Measurements from ENCODE around the gene USP4.
A peak's percentile ranks its signal among the peaks of the same experiment; 100 is the strongest.

Gene USP4, protein sequence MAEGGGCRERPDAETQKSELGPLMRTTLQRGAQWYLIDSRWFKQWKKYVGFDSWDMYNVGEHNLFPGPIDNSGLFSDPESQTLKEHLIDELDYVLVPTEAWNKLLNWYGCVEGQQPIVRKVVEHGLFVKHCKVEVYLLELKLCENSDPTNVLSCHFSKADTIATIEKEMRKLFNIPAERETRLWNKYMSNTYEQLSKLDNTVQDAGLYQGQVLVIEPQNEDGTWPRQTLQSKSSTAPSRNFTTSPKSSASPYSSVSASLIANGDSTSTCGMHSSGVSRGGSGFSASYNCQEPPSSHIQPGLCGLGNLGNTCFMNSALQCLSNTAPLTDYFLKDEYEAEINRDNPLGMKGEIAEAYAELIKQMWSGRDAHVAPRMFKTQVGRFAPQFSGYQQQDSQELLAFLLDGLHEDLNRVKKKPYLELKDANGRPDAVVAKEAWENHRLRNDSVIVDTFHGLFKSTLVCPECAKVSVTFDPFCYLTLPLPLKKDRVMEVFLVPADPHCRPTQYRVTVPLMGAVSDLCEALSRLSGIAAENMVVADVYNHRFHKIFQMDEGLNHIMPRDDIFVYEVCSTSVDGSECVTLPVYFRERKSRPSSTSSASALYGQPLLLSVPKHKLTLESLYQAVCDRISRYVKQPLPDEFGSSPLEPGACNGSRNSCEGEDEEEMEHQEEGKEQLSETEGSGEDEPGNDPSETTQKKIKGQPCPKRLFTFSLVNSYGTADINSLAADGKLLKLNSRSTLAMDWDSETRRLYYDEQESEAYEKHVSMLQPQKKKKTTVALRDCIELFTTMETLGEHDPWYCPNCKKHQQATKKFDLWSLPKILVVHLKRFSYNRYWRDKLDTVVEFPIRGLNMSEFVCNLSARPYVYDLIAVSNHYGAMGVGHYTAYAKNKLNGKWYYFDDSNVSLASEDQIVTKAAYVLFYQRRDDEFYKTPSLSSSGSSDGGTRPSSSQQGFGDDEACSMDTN

DNA sequence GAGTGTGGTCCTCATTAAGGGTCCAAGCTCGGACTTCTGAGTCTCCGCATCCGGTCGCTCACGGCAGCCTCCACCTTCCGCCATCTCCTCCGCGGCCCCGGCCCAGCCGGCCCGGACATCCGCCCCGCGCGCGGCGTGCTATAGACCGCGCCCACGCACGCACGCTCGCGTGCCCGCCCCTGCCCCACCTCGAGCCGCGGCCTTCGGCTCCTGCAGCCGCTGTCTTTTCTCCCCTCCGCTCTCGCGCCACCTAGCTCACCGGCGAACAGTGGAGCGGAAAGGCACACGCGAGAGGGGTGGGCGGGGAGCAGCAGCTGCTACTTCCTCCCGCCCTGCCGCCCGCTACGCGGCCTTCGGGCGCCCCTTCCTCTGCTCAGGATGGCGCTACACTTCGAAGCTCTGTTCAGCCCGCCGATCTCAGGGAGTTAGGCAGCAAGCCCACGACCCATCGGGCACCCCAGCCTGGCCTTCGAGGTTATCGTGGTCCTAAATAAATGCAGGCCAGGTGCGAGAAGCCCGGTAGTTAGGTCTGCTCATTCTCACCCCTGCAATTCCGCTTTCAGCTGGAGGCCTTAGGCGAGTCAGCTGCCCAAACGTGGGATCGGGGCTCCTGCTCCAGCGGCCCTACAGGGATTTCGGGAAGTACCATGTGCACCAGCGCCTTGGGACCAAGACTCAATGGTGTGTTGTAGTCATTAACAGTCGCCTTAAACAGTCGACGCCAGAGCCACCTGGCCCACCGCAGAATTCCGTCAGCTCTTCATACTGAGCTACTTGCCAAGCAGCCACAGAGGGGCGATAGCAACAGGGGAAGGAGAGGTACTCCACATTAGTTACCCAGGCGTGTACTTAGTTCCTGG is at the start of gene USP4:
Gene USP4 (minus strand): TSS at position 113 of the 860 bp plus-strand sequence. CDS start 29 bp downstream, at position 84.
- DNase-seq = peak; percentile 91

GRCh38 chr3:49389297-49389696 is 49.4 kb upstream of the USP4 start:
- DNase-seq = no peak

GRCh38 chr3:49388289-49388820 is 48.5 kb upstream of the USP4 start:
- DNase-seq = no peak

DNA sequence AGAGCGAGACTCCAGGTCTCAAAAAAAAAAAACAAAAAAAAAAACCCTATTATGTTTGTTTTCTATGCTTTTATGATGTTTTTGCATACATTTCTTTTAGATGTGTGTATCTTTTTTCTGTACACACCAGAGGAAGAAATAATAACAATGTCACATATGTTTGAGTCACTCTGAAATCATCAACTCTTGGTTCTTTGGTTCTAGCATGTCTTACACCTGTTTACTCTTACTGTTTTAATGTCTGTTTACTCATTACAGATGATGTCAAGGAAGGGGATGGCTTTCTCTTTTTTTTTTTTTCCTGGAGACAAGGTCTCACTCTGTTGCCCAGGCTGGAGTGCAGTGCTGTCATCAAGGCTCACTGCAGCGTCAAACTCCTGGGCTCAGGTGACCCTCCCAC is 47.9 kb upstream of the USP4 start:
- no peak for DNase-seq

DNA sequence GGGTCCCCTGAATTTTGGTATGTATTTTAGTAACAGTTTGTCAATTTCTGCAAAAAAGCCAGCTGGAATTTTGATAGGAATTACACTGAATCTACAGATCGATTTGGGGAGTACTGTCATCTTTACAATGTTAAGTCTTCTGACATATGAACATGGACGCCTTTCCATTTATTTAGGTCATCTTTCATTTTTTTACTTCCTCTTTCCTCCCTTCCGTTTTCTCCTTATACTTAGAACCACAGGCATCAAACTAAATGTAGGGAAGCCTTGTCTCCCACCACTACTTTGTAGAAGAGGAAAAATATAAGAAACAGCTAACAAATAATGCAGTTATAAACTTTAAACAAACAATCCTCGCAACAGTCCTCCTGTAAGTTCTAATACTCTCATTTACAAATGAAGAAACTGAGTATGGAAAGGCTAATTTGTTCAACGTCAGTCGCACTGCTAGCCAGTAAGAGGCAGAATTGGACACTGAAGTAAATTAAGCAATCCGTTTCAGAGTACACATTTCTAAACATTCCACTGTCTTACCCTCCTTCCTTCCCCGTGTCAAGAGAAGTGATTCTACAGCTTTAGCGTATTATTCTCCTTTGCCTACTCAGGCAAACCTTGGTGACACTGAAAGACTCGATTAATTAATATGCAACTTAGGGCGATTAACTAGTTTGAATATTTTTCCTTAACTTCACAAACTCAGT is 46.4 kb upstream of the USP4 start:
- DNase-seq = no peak

GRCh38 chr3:49385617-49386016 is 45.8 kb upstream of the USP4 start:
- no peak for DNase-seq

DNA sequence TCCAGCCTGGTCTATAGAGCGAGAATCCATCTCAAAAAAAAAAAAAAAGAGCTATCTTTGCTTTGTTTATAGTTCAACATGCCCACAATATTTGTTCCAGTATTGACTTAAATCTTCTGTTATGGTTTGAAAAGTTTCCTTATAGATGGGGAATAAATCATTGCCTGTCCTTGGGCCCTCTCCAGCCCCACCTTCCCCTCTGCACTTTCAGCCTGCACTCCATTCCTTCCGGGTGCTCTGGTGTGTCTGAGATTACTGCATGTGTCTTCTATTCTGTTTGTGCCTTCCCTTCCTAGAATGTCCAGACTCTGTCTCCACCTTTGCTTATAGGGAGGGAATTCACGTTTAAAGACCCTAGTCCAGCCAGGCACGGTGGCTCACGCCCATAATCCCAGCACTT is 43.5 kb upstream of the USP4 start:
- no peak for DNase-seq

- DNase-seq = no peak
These were observed 38.5 kb upstream of the USP4 start for GRCh38 chr3:49378249-49378895.

DNA sequence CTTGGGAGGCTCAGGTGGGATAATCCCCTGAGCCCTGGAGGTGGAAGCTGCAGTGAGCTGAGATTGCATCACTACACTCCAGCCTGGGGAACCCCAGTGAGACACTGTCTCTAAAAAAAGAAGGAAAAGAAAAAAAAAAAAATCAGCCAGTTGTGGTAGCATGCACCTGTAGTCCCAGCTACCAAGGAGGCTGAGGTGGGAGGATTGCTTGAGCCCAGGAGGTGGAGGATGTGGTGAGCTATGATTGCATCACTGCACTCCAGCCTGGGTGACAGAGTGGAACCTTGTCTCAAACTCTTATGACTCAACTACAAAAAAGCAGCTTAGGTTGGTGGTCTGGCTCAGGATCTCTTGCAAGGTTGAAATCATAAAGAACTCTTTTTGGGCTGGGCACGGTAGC is 37.6 kb upstream of the USP4 start:
- DNase-seq = peak; percentile 16

DNA sequence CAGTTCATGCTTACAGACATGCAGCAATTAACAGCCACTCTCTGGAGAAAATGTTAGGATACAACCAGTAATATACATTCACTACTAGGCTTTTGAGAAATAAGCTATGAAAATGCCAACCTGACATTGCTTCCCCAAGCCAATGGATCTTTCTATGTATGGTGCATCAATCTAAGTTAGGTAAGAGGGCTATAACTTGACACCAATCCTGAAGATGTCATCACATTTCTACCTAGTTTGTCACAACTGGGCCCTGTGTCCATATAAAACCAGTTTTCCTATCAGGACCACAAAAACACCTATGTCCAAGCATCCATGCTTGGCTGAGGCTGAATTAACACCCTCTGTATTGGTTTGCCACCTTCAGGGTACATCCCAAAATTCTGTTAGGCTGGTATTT is 32.1 kb upstream of the USP4 start:
- no peak for DNase-seq

DNA sequence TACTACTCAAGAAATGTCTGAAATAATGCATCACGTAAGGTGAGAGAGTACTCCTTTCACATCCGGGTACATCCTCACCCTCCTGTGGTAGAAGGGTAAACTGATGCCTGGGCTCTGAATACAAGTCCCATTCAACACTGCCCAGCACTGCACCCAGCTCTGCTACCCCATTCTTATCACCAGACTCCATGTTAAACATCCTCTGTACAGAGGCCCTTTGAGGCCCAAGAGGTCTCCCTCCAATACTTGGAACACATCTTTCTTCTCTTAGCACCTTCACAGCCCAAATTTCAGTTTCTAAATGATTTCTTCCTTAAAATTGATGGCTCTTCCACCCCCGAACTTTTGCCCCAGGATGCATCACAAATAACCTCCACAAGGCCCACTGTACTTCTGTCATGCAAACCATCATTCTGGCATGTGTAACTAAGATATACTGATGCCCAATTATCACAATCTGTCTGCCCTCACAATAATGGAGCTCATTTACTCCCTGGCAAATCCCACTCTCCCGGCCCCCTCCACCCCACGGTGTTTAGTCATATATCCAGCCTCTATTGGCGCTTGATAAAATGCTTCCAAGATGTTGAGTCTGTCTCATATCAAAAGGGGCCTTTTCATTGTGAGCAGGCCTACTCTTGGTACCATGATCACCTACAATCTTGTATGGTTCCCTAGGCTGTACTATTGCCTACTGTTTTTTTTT is 30.9 kb upstream of the USP4 start:
- DNase-seq = no peak

DNA sequence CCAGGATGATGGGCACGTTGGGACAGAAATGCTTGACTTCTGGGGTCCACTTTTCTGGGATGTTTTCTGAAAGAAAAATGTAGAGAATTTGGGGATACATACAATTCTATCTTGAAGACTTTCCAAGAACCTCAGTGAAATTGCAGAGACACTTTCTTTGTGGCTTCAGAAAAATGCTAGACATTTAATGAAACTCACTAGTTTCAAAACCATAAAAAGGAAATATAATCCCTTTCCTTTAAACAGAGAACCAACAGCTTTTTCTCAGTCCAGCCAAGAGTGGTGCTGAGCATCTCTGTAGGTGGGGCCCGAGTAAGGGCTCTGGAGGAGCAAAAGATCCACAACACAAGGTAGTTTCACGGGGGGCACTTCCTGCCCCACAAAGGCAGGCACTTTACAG is 22.7 kb upstream of the USP4 start:
- DNase-seq = no peak

DNA sequence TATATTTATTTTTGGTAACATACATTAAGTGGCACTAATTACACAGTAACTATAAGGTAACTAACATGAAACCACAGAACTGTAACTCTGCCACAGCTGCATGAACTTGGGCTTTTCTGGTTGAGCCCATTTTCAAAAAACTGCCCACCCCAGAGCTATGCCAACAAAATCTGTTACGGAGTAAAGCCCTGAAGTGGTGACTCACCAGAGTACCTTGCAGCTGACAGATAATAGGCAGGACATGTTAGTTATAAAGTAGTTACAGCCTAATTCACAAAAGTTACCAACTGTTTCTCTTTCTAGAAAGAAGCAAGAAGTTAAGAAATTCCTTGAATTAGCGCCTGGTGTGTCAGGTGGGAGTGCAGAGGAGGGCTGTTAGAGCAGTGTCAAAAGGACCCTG is 19.8 kb upstream of the USP4 start:
- no peak for DNase-seq

DNA sequence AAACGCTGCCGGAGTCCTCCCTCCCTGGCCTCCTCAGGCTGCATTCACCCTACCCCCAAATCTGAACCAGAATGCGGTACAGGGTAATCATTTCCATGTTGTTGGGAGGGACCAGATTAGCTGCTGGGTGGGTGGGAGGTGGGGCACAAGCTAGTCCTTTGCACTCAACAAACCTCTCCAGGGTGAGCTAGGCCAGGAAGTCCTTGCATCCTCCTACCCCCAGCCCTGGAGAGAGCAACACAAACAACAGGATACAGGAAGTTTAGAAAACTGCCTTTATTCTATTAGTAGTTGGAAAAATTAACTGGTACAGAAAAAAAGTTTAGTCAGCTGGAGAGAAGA is 19.0 kb upstream of the USP4 start:
- no peak for DNase-seq

DNA sequence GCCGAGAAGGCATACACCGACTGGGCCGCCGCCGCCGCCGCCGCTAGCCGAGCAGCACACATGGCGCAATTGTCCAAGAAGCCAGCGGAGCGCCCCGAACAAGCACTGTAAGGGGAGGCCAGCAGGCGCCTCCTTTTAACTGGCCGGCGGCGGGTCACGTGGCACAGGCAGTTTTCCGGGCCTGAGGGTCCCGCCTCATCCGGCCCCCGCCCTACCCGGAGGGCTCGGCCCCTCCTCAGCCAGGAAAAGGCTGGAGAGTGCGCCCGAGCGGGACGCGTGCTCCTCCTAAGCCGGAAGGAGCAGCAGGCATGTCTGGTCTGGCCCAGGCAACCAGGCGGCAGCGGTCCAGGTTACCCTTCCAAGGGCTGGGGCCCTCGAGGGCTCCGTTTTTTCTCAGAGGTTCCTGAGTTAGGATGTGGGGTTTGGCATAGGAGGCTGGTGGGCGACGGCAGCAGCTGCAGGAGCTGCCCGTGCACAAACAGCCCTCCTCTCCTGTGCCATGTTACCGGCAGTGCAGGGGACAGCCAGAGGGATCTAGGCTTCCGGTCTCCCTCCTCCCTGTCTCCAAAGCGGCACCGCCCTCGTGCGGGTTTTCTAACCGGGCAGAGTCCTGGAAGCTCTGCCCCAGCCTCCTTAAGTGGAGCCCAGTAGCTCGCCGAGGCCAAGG is 18.5 kb upstream of the USP4 start, which contains the start of gene GPX1:
Gene GPX1 (minus strand): TSS at position 137 of the 667 bp plus-strand sequence. CDS start 75 bp downstream, at position 62.
- peak; percentile 74 for DNase-seq

- DNase-seq = peak; percentile 45
These were observed 17.8 kb upstream of the USP4 start for GRCh38 chr3:49357443-49358216.

- DNase-seq = peak; percentile 7
These were observed 17.2 kb upstream of the USP4 start for GRCh38 chr3:49357095-49357442.

- DNase-seq = no peak
These were observed 13.1 kb upstream of the USP4 start for GRCh38 chr3:49352890-49353421.

- no peak for DNase-seq
These were observed 12.4 kb upstream of the USP4 start for GRCh38 chr3:49352281-49352680.

All from activated gamma-delta T cell treated with Interleukin-2 at 50 U/mL for 16 hours (primary cell).